ENCODE measurements around the gene RHBDD3.

RHBDD3 gene

DNA sequence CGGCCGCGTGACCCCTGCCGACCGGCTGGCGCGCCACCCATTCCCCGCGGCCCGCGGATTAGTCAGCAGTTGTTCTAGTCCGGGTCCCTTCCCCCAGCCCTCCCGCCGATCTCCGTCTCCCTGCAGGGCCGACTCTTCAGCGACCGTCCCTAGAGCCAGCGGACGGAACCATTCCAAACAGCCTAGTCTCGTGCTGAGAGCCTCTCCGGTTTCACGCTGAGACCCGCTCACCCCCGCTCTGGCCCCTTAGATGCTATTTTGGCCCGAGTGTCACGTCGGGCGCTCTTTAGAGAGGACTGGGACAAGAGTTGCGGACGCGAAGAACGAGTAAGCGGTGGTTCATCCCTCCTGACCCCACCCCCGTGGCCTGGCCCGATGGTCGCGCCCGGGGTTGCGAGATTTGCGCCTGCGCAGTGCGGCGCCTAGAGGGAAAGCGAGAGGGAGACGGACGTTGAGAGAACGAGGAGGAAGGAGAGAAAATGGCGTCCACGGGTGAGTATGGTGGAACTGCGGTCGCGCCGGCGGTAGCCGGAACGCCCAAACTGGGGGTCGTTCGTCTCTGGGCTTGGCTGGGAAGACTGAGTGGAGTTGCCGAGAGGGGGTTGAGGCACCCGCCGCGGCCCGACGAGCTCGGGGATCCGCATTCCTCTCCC, at the start of gene RHBDD3, which contains the start of gene EWSR1:
Gene RHBDD3, minus strand, starts transcription at position 124 of the 653 bp plus-strand sequence. CDS start 2,355 bp downstream, outside the sequence.
Gene EWSR1, plus strand, starts transcription at position 411 of the 653 bp plus-strand sequence. Its CDS starts 69 bp downstream, at position 480.
- DNase-seq, result peak; percentile 40

GRCh38 chr22:29316141-29316828, 48.5 kb upstream of the RHBDD3 start:
- no peak for DNase-seq

DNA sequence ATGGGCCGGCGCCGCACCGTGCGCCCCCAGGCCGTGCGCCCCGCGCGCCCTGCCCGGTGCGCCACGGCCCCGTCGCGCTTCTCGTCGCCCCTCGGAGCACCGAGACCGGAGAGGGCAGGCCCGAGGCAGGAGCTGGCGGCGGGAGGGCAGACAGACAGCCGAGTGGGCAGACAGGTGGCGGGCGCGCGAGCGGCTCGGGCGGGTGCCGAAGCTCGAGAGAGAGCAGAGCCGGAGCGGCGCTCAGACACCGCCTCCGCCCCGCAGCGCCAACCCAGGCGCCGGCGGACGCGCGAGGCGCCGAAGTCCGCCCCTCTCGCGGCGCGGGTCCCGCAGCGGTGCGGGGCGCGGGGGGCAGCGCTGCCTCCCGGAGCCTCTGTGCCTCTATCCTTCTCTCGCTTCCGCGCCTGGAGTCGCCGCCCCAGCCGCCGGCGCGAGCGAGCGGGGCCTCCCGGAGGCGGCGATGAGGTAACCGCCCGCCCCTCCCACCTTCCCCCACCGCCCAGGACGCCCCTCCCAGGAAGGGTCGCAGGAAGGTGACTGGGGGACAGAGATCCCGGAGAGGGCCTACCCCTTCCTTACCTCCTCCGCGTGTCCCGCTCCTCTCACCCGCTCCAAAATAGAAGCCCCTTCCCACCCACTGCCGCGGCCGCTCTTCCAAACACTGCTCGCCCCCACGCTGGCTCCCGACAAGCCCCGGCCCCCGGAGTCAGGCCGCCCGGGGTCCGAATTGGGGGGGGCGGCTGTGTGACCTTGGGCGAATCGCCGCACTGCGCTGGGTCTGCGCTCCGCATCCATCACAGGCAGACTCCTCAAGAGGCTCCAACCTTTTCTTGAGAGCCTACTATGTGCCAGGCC, 47.7 kb upstream of the RHBDD3 start, which contains the start of gene RASL10A:
Gene RASL10A, minus strand, starts transcription at position 412 of the 855 bp plus-strand sequence. CDS start 451 bp downstream, outside the sequence.
- DNase-seq, result no peak

DNA sequence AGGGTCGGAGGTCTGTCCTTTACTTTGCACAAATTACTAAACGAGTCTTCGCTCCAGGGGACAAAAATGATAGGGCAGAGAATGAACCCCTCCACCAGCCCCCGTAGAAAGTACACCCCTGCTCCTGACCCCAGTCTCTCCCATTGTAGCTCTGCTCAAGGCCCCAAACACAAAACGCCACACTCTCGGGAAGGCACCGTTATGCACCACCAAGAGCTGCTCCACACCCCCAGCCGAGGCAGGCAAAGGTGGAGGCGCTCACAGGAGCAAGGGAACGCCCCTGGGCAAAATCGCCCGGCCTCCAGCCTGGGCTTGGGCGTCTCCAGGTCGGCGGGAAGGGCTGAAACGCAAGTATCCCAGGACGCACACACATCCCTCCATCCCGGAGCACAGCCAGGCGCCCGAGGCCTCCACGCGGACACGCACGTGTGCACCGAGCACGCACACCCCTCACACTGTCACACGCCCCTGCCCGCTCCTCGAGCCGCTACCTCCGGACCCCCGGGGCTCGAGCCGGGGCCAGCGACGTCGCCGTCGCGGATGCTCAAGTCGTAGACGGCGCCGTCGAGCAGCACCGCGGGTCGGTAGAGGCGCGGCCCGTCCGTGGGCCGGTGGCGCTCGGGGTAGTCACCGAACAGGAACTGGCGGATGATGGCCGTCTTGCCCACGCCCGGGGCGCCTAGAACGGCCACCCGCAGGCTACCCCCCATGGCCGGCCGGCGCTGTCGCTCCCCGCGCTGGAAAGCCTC, 46.9 kb upstream of the RHBDD3 start:
- DNase-seq, result no peak

DNA sequence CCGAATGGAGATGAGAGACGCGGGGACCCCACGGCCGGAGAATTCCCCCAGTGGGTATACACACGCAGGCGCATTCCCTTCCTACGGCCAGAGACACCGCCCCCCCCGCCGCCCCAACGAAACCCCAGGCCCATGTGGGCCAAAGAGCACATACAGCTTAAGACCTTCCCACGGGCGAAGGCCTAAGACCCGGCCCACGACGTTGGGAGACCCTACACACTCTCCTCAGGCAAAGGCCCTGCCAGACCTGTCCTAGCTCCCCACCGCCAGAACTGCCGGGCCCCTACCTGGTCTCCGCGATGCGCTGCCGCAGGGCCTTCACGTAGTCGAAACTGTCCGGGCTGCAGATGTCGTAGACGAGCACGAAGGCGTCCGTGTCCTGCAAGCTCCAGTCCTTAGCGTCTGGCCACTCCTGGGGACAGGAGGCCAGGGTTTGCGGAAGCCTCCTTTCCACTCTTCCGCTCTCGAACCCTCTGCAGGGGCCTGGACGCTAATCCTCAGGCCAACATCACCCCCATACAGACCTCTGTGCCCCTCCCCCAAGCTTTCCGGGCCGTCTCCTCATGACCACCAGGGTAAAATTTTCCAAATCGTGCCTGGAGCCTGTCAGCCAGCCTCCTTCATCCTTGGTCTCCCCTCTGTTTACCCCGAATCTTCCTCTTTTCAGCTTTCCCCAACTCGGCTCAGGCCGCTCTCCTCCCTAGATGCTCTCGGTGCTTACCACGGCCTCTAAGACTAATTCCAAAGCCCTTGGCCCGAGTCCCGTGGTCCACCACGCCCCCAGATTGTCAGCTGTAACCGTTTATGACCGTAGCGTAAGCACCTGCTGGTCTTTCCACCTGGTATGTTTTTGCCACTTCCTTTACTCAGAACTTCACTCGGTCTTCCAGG, 46.0 kb upstream of the RHBDD3 start:
- no peak for DNase-seq

DNA sequence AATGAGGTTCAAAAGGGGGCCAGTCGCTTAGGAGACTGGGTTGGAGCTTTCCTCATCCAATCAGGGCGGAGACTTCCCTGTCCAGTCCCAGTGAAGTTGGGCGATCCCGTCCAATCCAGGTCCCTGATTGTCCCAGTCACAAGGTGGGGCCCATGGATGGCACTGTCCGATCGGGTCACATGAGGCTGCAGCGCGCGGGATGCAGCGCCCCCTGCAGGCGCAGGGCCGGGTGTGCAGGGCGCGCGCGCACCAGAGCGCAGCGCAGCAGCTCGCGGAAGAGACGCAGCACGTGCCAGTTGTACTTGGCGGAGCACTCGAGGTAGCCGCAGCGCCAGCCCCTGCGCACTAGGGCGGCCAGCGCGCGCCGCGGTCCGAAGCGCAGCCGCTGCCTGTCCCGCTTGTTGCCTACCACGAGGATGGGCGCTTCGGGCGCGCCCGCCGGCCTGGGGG, 45.4 kb upstream of the RHBDD3 start:
- DNase-seq, result no peak

DNA sequence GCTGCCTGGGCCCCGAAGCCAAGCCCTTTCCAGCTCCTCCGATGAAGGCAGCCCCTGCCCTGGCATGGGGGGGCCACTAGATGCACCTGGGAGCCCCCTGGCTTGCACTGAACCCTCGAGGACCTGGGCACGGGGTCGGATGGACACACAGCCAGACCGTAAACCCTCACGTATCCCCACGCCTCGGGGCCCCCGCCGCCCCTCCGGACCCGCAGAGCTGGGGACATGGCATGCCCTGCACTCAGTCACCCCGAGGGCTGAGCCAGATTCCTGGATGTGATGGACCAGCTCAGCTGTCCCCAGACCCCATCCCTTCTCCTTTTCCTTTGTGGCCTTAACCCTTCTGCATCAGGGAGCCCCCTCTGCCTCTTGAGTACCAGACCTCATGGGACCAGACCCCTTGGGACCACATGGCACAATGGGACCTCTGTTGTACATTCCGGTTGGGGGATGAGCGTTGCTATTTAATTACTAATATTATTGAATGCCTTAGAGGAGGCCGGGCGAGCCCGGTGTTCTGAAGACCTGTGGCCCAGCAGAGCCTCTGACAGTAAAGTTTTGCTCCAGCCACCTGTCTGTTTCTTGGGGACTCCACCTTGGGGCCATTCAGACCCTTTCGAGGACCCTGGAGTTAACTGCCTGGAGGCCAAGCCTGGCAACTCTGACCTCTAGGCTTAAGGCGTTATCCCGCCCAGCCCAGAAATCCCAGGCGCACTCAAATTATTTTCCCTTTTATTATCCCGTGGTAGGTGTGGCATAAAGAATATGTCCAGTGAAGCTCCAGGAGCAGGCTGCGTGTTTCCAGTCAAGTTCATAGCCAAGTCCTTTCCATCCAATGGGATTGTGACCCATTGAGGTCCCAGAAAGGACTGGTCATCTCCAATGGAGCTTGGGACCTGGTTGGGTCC, 44.7 kb upstream of the RHBDD3 start:
- no peak for DNase-seq

DNA sequence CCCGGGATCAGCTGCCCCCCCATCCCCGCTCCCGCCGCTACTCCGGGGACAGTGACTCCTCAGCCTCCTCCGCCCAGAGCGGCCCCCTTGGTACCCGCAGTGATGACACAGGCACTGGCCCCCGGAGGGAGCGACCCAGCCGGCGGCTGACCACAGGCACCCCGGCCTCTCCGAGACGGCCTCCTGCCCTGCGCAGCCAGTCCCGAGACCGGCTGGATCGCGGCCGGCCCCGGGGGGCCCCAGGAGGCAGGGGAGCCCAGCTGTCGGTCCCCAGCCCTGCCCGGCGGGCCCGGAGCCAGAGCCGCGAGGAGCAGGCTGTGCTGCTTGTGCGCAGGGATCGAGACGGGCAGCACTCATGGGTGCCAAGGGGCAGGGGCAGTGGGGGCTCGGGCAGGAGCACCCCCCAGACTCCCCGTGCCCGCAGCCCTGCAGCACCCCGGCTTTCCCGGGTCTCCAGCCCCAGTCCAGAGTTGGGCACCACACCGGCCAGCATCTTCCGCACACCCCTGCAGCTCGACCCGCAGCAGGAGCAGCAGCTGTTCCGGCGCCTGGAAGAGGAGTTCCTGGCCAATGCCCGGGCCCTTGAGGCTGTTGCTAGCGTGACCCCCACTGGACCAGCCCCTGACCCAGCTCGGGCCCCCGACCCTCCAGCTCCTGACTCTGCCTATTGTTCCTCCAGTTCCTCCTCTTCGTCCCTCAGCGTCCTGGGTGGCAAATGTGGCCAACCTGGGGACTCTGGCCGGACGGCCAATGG, 43.9 kb upstream of the RHBDD3 start:
- DNase-seq, result no peak

- DNase-seq, result no peak
Observed at GRCh38 chr22:29310863-29311339, 43.1 kb upstream of the RHBDD3 start.

- no peak for DNase-seq
Observed at GRCh38 chr22:29310065-29310862, 42.5 kb upstream of the RHBDD3 start.

DNA sequence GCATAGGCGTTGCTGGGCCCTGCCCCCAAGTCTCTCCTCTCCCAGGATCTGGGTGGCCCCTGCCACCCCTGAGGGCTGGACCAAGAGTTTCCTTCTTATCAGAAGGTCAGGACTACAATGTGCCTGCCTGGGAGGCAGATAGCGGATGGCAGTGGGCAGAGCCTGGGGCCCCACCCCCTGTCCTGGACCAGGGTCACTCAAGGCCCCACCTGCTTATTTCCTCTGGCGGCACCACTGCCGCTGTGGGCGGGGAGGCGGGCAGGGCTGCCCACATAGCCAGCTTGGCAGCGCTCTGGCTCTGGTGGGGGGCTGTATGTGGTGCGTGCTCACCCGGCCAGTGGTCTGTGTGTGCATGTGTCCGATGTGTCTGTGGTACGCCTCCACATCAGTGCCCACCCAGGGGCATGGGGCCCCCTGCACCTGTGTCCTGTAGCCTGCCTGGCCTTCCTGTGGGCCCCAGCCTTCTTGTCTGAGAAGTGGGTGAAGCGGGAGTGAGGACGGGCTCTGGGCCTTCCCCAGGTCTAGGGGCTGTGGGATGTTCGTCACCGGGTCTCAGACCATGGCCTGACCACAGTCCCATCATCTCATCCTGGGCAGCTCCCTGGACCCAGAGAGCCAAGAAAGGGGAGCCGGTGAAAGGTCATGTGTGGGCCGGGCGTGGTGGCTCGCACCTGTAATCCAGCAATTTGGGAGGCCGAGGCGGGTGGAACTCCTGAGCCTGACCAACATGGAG, 41.7 kb upstream of the RHBDD3 start:
- DNase-seq, result no peak

DNA sequence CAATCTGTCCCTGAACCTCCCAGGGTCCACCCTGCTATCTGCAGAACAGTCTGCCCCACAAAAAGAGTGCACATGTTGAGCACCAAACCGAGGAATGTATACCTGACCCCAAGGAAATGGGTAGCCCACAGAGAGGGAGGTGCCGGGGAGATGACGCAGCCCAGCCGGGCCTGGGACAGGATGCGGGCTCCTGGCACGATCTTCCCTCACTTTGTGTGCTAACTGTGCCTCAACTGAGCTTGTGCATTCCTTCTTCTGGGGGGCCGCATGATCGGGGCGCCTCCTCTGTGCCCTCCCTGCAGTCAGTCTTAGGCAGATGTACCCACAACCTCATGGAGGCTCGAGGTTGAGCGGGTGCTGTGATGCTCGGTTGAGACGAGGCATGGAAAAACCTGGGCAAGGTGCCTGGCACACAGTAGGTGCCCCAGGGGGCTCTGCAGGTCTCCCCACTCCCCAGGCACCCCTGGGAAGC, 41.0 kb upstream of the RHBDD3 start:
- no peak for DNase-seq

- DNase-seq, result no peak
Observed at GRCh38 chr22:29308148-29308790, 40.5 kb upstream of the RHBDD3 start.

DNA sequence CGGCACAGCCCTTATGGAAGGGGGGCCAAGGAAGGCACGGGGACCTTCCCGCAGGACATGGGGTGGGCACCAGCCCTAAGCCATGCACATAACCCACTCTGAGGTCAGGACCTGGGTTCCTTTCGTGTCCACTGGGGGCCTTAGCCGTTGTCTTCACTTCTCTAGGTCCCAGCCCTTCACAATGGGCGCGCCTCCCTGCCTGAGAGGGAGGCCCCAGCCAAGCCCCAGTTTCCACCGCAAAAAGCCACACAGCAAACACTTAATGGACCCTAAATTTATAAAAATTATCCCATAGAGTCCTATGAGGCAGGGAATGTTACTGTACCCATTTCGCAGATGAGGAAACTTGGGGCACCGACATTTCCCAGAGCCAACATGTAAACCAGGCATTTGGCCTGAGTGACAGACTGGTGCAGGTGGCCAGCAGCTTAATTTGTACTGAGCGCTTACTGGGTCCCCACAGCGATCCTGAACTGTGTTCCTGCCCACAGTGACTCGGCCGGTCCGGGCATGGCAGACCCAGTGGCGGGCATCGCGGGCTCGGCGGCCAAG, 39.9 kb upstream of the RHBDD3 start:
- no peak for DNase-seq

- DNase-seq, result no peak
Observed at GRCh38 chr22:29306835-29307595, 39.2 kb upstream of the RHBDD3 start.
